Hepatocyte (in vitro differentiated cells): ENCODE results near the gene PPP2R2B. TPM values are rescaled to one million over a fixed set of nuclear protein-coding genes. Genes with fewer than 3 reads are reported as not detected.
A peak's percentile ranks its signal among the peaks of the same experiment; 100 is the strongest.

Experiments
- DNase-seq: peaks from one replicate; pipeline ENCODE4 v3.0.0-alpha.2; 2016; ENCODE audit warnings: low spot score
- H2AFZ ChIP-seq: fragments of 200-600 bp; sonication (generic); 2 replicates; pipeline ENCODE4 v1.6.0; 2016; ENCODE audit warnings: antibody characterized with exemption, mild to moderate bottlenecking
- H3K27ac ChIP-seq: fragments of 200-600 bp; sonication (generic); 2 replicates; pipeline ENCODE4 v1.5.1; 2016; ENCODE audit warnings: mild to moderate bottlenecking
- H3K27me3 ChIP-seq: fragments of 200-600 bp; sonication (generic); 2 replicates; pipeline ENCODE4 v1.6.1; 2016
- H3K36me3 ChIP-seq: fragments of 200-600 bp; sonication (generic); replicated peaks from 2 replicates; pipeline ENCODE4 v1.5.1; 2016; ENCODE audit warnings: low read depth; ENCODE audit not compliant: insufficient read depth
- H3K4me1 ChIP-seq: fragments of 200-600 bp; sonication (generic); 2 replicates; pipeline ENCODE4 v1.5.1; 2016; ENCODE audit warnings: mild to moderate bottlenecking, moderate library complexity; ENCODE audit not compliant: insufficient read depth
- H3K4me2 ChIP-seq: fragments of 200-600 bp; sonication (generic); 2 replicates; pipeline ENCODE4 v1.6.0; 2016
- H3K4me3 ChIP-seq: fragments of 200-600 bp; sonication (generic); 2 replicates; pipeline ENCODE4 v1.5.1; 2016; ENCODE audit warnings: mild to moderate bottlenecking
- H3K79me2 ChIP-seq: fragments of 200-600 bp; sonication (generic); 2 replicates; pipeline ENCODE4 v1.6.0; 2017; ENCODE audit warnings: mild to moderate bottlenecking
- H3K9me2 ChIP-seq: fragments of 200-600 bp; sonication (generic); replicated peaks from 2 replicates; pipeline ENCODE4 v1.6.0; 2017; ENCODE audit warnings: mild to moderate bottlenecking; ENCODE audit not compliant: insufficient read depth
- H3K9me3 ChIP-seq: fragments of 200-600 bp; sonication (generic); 2 replicates; pipeline ENCODE4 v1.5.1; 2016; ENCODE audit warnings: low read depth, mild to moderate bottlenecking
- H4K20me1 ChIP-seq: fragments of 200-600 bp; sonication (generic); 2 replicates; pipeline ENCODE4 v1.6.0; 2016; ENCODE audit warnings: mild to moderate bottlenecking; ENCODE audit not compliant: insufficient read depth, poor library complexity, severe bottlenecking
- CTCF ChIP-seq: fragments of 200-600 bp; sonication (generic); IDR thresholded peaks from 2 replicates; pipeline ENCODE4 v1.5.1; 2016; ENCODE audit warnings: antibody characterized with exemption, mild to moderate bottlenecking; ENCODE audit not compliant: poor library complexity
- EZH2 ChIP-seq: fragments of 200-600 bp; sonication (generic); IDR thresholded peaks from 2 replicates; pipeline ENCODE4 v1.6.1; 2016; ENCODE audit warnings: antibody characterized with exemption, mild to moderate bottlenecking, borderline replicate concordance
- EZH2phosphoT487 ChIP-seq: fragments of 200-600 bp; sonication (generic); IDR thresholded peaks from one replicate; pipeline ENCODE4 v1.6.1; 2018; ENCODE audit warnings: antibody characterized with exemption, mild to moderate bottlenecking, low read depth, moderate library complexity; ENCODE audit not compliant: unreplicated experiment, severe bottlenecking
- WGBS: methylation state at CpG from one replicate; pipeline ENCODE4 v1.1.6; 2016; ENCODE audit warnings: low lambda C conversion rate; ENCODE audit errors: missing lambda C conversion rate; 5-methylcytosine and 5-hydroxymethylcytosine counted together
- polyA plus RNA-seq: library from polyadenylated mRNA; unstranded; fragments of >200 nt; fragmentation: Nextera tagmentation; extraction: Ambion mirVana; gene quantifications from 2 replicates; pipeline ENCODE4 v1.2.1, GENCODE V29; 2016
- total RNA-seq: library from RNA; depleted of rRNA; stranded (reverse); fragments of >200 nt; gene quantifications from 2 replicates; pipeline ENCODE4 v1.2.3, GENCODE V29; 2014

The PPP2R2B gene
- total and polyA plus RNA-seq, 2 experiments from 2014 or later: 2.3 to 3.2 TPM

- no peak overlapping the region for H3K4me3 ChIP-seq
- no peaks in the 10 kb centered on the region for H4K20me1 ChIP-seq
- DNase-seq: no peak
- peaks cover 7% of the 10 kb centered on the region for H3K4me1 ChIP-seq
- no peaks in the 10 kb centered on the region for H3K36me3 ChIP-seq
- TF ChIP-seq EZH2 (no peak), EZH2phosphoT487 (no peak), CTCF (no peak)
- H3K4me2 ChIP-seq: no peak overlapping the region
- H2AFZ ChIP-seq: no peak overlapping the region
- no peaks in the 10 kb centered on the region for H3K9me3 ChIP-seq
- no peak overlapping the region for H3K27ac ChIP-seq
- H3K9me2 ChIP-seq: no peaks in the 10 kb centered on the region
- H3K27me3 ChIP-seq: no peaks in the 10 kb centered on the region
- no peaks in the 10 kb centered on the region for H3K79me2 ChIP-seq
Measured at GRCh38 chr5:146851133-146851532, 27.4 kb downstream of the PPP2R2B start.

- H3K79me2 ChIP-seq: no peaks in the 10 kb centered on the region
- H2AFZ ChIP-seq: no peak overlapping the region
- H3K9me3 ChIP-seq: no peaks in the 10 kb centered on the region
- no peak overlapping the region for H3K4me2 ChIP-seq
- TF ChIP-seq EZH2 (no peak), CTCF (no peak), EZH2phosphoT487 (no peak)
- no peaks in the 10 kb centered on the region for H3K9me2 ChIP-seq
- H3K4me3 ChIP-seq: no peak overlapping the region
- H3K27me3 ChIP-seq: no peaks in the 10 kb centered on the region
- 76% methylated on average over 5 of the region's 5 CpGs for whole genome bisulfite sequencing
- H4K20me1 ChIP-seq: no peaks in the 10 kb centered on the region
- no peaks in the 10 kb centered on the region for H3K36me3 ChIP-seq
- no peak for DNase-seq
- H3K27ac ChIP-seq: no peak overlapping the region
- peaks cover 7% of the 10 kb centered on the region for H3K4me1 ChIP-seq
Measured at GRCh38 chr5:146849694-146850303, 28.8 kb downstream of the PPP2R2B start.

- H3K36me3 ChIP-seq: no peaks in the 10 kb centered on the region
- WGBS: 57% methylated on average over 1 of the region's 1 CpG
- H4K20me1 ChIP-seq: no peaks in the 10 kb centered on the region
- peak overlapping the region; percentile 46 for H3K4me2 ChIP-seq
- H3K27ac ChIP-seq: no peak overlapping the region
- peaks cover 7% of the 10 kb centered on the region for H3K4me1 ChIP-seq
- H2AFZ ChIP-seq: no peak overlapping the region
- no peaks in the 10 kb centered on the region for H3K79me2 ChIP-seq
- no peaks in the 10 kb centered on the region for H3K9me3 ChIP-seq
- H3K4me3 ChIP-seq: no peak overlapping the region
- TF ChIP-seq CTCF: no peak
- TF ChIP-seq EZH2phosphoT487: no peak
- TF ChIP-seq EZH2: no peak
- H3K27me3 ChIP-seq: no peaks in the 10 kb centered on the region
- no peaks in the 10 kb centered on the region for H3K9me2 ChIP-seq
- no peak for DNase-seq
Measured at GRCh38 chr5:146848133-146848532, 30.4 kb downstream of the PPP2R2B start.

DNA sequence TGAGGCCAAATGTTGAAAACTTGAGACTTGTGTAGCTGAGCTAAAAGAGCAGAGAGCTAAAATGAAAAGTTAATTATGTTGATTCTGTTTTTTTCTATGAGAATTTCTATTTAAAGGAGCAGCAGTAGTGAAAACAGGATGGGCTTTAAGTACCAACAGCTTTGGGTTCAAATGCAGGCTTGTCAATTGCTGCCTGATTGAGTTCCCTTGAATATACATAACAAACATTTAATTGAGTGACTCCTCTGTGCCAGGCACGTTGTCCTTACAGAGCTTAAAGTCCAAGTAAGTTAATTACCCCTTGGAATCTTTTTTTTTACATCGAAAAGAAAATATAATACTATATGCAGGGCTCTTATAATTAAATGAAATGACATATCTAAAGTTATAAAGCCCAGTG lies 38.5 kb downstream of the PPP2R2B start:
- DNase-seq: no peak
- no peak overlapping the region for H3K27ac ChIP-seq
- WGBS: 69% methylated on average over 2 of the region's 2 CpGs
- no peaks in the 10 kb centered on the region for H3K4me1 ChIP-seq
- no peaks in the 10 kb centered on the region for H3K79me2 ChIP-seq
- no peak overlapping the region for H3K4me3 ChIP-seq
- TF ChIP-seq EZH2phosphoT487 (no peak), CTCF (no peak), EZH2 (no peak)
- H3K27me3 ChIP-seq: no peaks in the 10 kb centered on the region
- H3K36me3 ChIP-seq: no peaks in the 10 kb centered on the region
- H2AFZ ChIP-seq: no peak overlapping the region
- no peaks in the 10 kb centered on the region for H3K9me3 ChIP-seq
- no peaks in the 10 kb centered on the region for H3K9me2 ChIP-seq
- H3K4me2 ChIP-seq: no peak overlapping the region
- H4K20me1 ChIP-seq: no peaks in the 10 kb centered on the region
